GM23338 (cell line): ENCODE measurements around the gene NPAT. TPM values are rescaled to one million over a fixed set of nuclear protein-coding genes. Genes with fewer than 3 reads are reported as not detected.

Experiments
- ATAC-seq: fragments of 200-7000 bp; cut with Tn5 transposase; 3 replicates; pipeline ENCODE4 v1.9.1; 2020
- DNase-seq: peaks from one replicate; pipeline ENCODE4 v3.0.0-alpha.2; 2015; ENCODE audit warnings: low spot score
- H2AFZ ChIP-seq: fragments of 200-600 bp; sonication (generic); 2 replicates; pipeline ENCODE4 v1.8.0; 2016; ENCODE audit warnings: antibody characterized with exemption, mild to moderate bottlenecking, moderate library complexity
- H3F3A ChIP-seq: fragments of 200-600 bp; sonication (generic); replicated peaks from 2 replicates; pipeline ENCODE4 v1.8.0; 2017; ENCODE audit warnings: antibody characterized with exemption, mixed run types, low read depth
- H3K27ac ChIP-seq: fragments of 200-600 bp; sonication (generic); 2 replicates; pipeline ENCODE4 v1.6.1; 2016; ENCODE audit warnings: low read depth
- H3K27me3 ChIP-seq: fragments of 200-600 bp; sonication (generic); 2 replicates; pipeline ENCODE4 v1.8.0; 2016; ENCODE audit warnings: mild to moderate bottlenecking, mixed run types, moderate library complexity; ENCODE audit not compliant: insufficient read depth
- H3K36me3 ChIP-seq: fragments of 200-600 bp; sonication (generic); 2 replicates; pipeline ENCODE4 v1.8.0; 2016; ENCODE audit warnings: mild to moderate bottlenecking; ENCODE audit not compliant: insufficient read depth
- H3K4me1 ChIP-seq: fragments of 200-600 bp; sonication (generic); 2 replicates; pipeline ENCODE4 v1.8.0; 2016; ENCODE audit warnings: mild to moderate bottlenecking, moderate library complexity; ENCODE audit not compliant: insufficient read depth
- H3K4me2 ChIP-seq: fragments of 200-600 bp; sonication (generic); 2 replicates; pipeline ENCODE4 v1.7.1; 2017; ENCODE audit warnings: mixed run types
- H3K4me3 ChIP-seq: fragments of 200-600 bp; sonication (generic); 2 replicates; pipeline ENCODE4 v1.6.1; 2016; ENCODE audit warnings: mixed run types
- H3K79me2 ChIP-seq: fragments of 200-600 bp; sonication (generic); replicated peaks from 2 replicates; pipeline ENCODE4 v1.8.0; 2017; ENCODE audit warnings: mild to moderate bottlenecking; ENCODE audit not compliant: insufficient read depth
- H3K9me2 ChIP-seq: fragments of 200-600 bp; sonication (generic); 2 replicates; pipeline ENCODE4 v1.8.0; 2017; ENCODE audit not compliant: insufficient read depth
- H4K20me1 ChIP-seq: fragments of 200-600 bp; sonication (generic); replicated peaks from 2 replicates; pipeline ENCODE4 v1.8.0; 2017; ENCODE audit warnings: mild to moderate bottlenecking; ENCODE audit not compliant: insufficient read depth
- H3K27ac Mint-ChIP-seq: 2 replicates; pipeline ENCODE4 v1.8.0; 2020; ENCODE audit warnings: inconsistent platforms, mild to moderate bottlenecking, moderate library complexity, mixed read lengths
- H3K27me3 Mint-ChIP-seq: 3 replicates; pipeline ENCODE4 v1.8.0; 2022; ENCODE audit warnings: low read depth, mild to moderate bottlenecking, moderate library complexity, mixed read lengths, inconsistent platforms; ENCODE audit not compliant: insufficient read depth, poor library complexity
- H3K36me3 Mint-ChIP-seq: 3 replicates; pipeline ENCODE4 v1.8.0; 2021; ENCODE audit warnings: low read depth, mild to moderate bottlenecking, inconsistent platforms, moderate library complexity, mixed read lengths
- H3K4me1 Mint-ChIP-seq: 3 replicates; pipeline ENCODE4 v1.8.0; 2020; ENCODE audit warnings: mild to moderate bottlenecking, inconsistent platforms, mixed read lengths
- H3K4me3 Mint-ChIP-seq: 3 replicates; pipeline ENCODE4 v1.8.0; 2021; ENCODE audit warnings: moderate library complexity, mild to moderate bottlenecking, inconsistent platforms, mixed read lengths
- H3K9me3 Mint-ChIP-seq: 3 replicates; pipeline ENCODE4 v1.8.0; 2020; ENCODE audit warnings: moderate library complexity, mild to moderate bottlenecking, inconsistent platforms, mixed read lengths
- CREB1 ChIP-seq: fragments of 250-450 bp; sonication (Bioruptor Pico); IDR thresholded peaks from 2 replicates; pipeline ENCODE4 v1.5.0; 2020; ENCODE audit warnings: low read depth, mild to moderate bottlenecking, moderate library complexity
- EZH2 ChIP-seq: fragments of 200-600 bp; sonication (generic); IDR thresholded peaks from one replicate; pipeline ENCODE4 v1.8.0; 2017; ENCODE audit warnings: antibody characterized with exemption, mild to moderate bottlenecking, low read depth; ENCODE audit not compliant: unreplicated experiment
- EZH2phosphoT487 ChIP-seq: fragments of 200-600 bp; sonication (generic); IDR thresholded peaks from one replicate; pipeline ENCODE4 v1.8.1; 2018; ENCODE audit warnings: antibody characterized with exemption; ENCODE audit not compliant: unreplicated experiment
- NANOG ChIP-seq: IDR thresholded peaks from 2 replicates; pipeline ENCODE4 v1.6.1; 2016; ENCODE audit warnings: antibody characterized with exemption, borderline replicate concordance
- POLR2AphosphoS5 ChIP-seq: IDR thresholded peaks from 2 replicates; pipeline ENCODE4 v1.6.1; 2016; ENCODE audit warnings: antibody characterized with exemption, low read depth
- STAT1 ChIP-seq: IDR thresholded peaks from one replicate; pipeline ENCODE4 v1.6.1; 2016; ENCODE audit warnings: antibody characterized with exemption; ENCODE audit not compliant: unreplicated experiment
- ZNF114 ChIP-seq: fragments of 250-450 bp; sonication (Bioruptor Pico); IDR thresholded peaks from 2 replicates; pipeline ENCODE4 v1.5.0; 2020; ENCODE audit warnings: mild to moderate bottlenecking, moderate library complexity
- ZNF331 ChIP-seq: fragments of 250-450 bp; sonication (Bioruptor Pico); IDR thresholded peaks from 2 replicates; pipeline ENCODE4 v1.5.0; 2020; ENCODE audit warnings: low read depth, mild to moderate bottlenecking, moderate library complexity
- polyA plus RNA-seq: library from polyadenylated mRNA; unstranded; fragments of >200 nt; fragmentation: Nextera tagmentation; extraction: Ambion mirVana; gene quantifications from 2 replicates; pipeline ENCODE4 v1.2.1, GENCODE V29; 2016
- total RNA-seq: library from RNA; depleted of rRNA; stranded (reverse); fragments of >200 nt; shearing (Covaris generic); gene quantifications from 2 replicates; pipeline ENCODE4 v1.2.3, GENCODE V29; 2014
- TF ChIP-seq, protein P1 (sequence below): fragments of 250-450 bp; sonication (Bioruptor Pico); IDR thresholded peaks from 2 replicates; pipeline ENCODE4 v1.5.0; 2020; ENCODE audit warnings: mild to moderate bottlenecking, moderate library complexity
- TF ChIP-seq, protein P2 (sequence below): IDR thresholded peaks from one replicate; pipeline ENCODE4 v1.6.1; 2018; ENCODE audit warnings: antibody characterized with exemption; ENCODE audit not compliant: unreplicated experiment

NPAT gene
- total and polyA plus RNA-seq, 2 experiments from 2014 or later, result 24.2 to 25.1 TPM

DNA sequence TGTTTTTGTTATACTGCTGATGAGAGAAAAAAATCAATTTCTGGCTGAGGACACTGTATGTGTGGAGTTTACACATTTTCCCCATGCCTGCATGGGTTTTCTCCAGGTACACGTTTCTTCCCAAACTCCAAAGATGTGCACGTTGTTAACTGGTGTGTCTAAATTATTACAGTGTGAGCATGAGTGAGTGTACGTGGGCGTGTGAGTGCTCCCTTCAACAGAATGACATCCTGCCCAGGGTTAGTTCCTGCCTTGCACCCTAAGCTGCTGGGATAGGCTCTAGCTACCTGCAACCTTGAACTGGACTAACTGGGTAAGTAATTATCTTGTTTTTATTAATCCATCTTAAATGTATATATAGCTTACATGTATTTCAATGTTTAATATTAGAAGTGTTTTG lies 5.5 kb downstream of the NPAT start:
- H3K36me3 ChIP-seq, result no peaks in the 10 kb centered on the region
- Mint-ChIP-seq H3K27ac (no peak overlapping the region), H3K9me3 (no peaks in the 10 kb centered on the region), H3K27me3 (no peaks in the 10 kb centered on the region), H3K4me1 (peaks cover 27% of the 10 kb centered on the region), H3K4me3 (no peak overlapping the region), H3K36me3 (peaks cover 20% of the 10 kb centered on the region)
- no peak for ATAC-seq
- no peak overlapping the region for H3K27ac ChIP-seq
- no peak overlapping the region for H3K4me3 ChIP-seq
- H3K79me2 ChIP-seq, result peaks cover 100% of the 10 kb centered on the region
- no peak for DNase-seq
- H4K20me1 ChIP-seq, result peaks cover 45% of the 10 kb centered on the region
- H3K9me2 ChIP-seq, result no peaks in the 10 kb centered on the region
- H3K4me1 ChIP-seq, result peaks cover 20% of the 10 kb centered on the region
- H3F3A ChIP-seq, result no peaks in the 10 kb centered on the region
- no peak overlapping the region for H2AFZ ChIP-seq
- no peaks in the 10 kb centered on the region for H3K27me3 ChIP-seq
- H3K4me2 ChIP-seq, result no peak overlapping the region
- TF ChIP-seq ZNF331 (no peak), NANOG (no peak), POLR2AphosphoS5 (no peak), EZH2 (no peak), ZNF114 (CRISPR knock-in tag) (no peak), CREB1 (no peak), STAT1 (no peak), EZH2phosphoT487 (no peak)
- TF ChIP-seq, protein P1, sequence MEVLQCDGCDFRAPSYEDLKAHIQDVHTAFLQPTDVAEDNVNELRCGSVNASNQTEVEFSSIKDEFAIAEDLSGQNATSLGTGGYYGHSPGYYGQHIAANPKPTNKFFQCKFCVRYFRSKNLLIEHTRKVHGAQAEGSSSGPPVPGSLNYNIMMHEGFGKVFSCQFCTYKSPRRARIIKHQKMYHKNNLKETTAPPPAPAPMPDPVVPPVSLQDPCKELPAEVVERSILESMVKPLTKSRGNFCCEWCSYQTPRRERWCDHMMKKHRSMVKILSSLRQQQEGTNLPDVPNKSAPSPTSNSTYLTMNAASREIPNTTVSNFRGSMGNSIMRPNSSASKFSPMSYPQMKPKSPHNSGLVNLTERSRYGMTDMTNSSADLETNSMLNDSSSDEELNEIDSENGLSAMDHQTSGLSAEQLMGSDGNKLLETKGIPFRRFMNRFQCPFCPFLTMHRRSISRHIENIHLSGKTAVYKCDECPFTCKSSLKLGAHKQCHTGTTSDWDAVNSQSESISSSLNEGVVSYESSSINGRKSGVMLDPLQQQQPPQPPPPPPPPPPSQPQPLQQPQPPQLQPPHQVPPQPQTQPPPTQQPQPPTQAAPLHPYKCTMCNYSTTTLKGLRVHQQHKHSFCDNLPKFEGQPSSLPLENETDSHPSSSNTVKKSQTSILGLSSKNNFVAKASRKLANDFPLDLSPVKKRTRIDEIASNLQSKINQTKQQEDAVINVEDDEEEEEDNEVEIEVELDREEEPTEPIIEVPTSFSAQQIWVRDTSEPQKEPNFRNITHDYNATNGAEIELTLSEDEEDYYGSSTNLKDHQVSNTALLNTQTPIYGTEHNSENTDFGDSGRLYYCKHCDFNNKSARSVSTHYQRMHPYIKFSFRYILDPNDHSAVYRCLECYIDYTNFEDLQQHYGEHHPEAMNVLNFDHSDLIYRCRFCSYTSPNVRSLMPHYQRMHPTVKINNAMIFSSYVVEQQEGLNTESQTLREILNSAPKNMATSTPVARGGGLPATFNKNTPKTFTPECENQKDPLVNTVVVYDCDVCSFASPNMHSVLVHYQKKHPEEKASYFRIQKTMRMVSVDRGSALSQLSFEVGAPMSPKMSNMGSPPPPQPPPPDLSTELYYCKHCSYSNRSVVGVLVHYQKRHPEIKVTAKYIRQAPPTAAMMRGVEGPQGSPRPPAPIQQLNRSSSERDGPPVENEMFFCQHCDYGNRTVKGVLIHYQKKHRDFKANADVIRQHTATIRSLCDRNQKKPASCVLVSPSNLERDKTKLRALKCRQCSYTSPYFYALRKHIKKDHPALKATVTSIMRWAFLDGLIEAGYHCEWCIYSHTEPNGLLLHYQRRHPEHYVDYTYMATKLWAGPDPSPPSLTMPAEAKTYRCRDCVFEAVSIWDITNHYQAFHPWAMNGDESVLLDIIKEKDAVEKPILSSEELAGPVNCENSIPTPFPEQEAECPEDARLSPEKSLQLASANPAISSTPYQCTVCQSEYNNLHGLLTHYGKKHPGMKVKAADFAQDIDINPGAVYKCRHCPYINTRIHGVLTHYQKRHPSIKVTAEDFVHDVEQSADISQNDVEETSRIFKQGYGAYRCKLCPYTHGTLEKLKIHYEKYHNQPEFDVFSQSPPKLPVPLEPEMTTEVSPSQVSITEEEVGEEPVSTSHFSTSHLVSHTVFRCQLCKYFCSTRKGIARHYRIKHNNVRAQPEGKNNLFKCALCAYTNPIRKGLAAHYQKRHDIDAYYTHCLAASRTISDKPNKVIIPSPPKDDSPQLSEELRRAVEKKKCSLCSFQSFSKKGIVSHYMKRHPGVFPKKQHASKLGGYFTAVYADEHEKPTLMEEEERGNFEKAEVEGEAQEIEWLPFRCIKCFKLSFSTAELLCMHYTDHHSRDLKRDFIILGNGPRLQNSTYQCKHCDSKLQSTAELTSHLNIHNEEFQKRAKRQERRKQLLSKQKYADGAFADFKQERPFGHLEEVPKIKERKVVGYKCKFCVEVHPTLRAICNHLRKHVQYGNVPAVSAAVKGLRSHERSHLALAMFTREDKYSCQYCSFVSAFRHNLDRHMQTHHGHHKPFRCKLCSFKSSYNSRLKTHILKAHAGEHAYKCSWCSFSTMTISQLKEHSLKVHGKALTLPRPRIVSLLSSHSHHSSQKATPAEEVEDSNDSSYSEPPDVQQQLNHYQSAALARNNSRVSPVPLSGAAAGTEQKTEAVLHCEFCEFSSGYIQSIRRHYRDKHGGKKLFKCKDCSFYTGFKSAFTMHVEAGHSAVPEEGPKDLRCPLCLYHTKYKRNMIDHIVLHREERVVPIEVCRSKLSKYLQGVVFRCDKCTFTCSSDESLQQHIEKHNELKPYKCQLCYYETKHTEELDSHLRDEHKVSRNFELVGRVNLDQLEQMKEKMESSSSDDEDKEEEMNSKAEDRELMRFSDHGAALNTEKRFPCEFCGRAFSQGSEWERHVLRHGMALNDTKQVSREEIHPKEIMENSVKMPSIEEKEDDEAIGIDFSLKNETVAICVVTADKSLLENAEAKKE (CRISPR knock-in tag), result no peak
- TF ChIP-seq, protein P2, sequence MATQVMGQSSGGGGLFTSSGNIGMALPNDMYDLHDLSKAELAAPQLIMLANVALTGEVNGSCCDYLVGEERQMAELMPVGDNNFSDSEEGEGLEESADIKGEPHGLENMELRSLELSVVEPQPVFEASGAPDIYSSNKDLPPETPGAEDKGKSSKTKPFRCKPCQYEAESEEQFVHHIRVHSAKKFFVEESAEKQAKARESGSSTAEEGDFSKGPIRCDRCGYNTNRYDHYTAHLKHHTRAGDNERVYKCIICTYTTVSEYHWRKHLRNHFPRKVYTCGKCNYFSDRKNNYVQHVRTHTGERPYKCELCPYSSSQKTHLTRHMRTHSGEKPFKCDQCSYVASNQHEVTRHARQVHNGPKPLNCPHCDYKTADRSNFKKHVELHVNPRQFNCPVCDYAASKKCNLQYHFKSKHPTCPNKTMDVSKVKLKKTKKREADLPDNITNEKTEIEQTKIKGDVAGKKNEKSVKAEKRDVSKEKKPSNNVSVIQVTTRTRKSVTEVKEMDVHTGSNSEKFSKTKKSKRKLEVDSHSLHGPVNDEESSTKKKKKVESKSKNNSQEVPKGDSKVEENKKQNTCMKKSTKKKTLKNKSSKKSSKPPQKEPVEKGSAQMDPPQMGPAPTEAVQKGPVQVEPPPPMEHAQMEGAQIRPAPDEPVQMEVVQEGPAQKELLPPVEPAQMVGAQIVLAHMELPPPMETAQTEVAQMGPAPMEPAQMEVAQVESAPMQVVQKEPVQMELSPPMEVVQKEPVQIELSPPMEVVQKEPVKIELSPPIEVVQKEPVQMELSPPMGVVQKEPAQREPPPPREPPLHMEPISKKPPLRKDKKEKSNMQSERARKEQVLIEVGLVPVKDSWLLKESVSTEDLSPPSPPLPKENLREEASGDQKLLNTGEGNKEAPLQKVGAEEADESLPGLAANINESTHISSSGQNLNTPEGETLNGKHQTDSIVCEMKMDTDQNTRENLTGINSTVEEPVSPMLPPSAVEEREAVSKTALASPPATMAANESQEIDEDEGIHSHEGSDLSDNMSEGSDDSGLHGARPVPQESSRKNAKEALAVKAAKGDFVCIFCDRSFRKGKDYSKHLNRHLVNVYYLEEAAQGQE, result no peak
